ENCODE data around the gene GGTLC3. TPM values are rescaled to one million over a fixed set of nuclear protein-coding genes. Genes with fewer than 3 reads are reported as not detected.
"Not testable (repeated sequence)": the region's sequence is repeated elsewhere in the genome, so short reads cannot be mapped to it uniquely, and the experiment has no call there.

Gene GGTLC3
- total RNA-seq, 2 experiments from 2014 or later = not detected

GRCh38 chr22:18529416-18530145, 11.6 kb upstream of the GGTLC3 start:
- H3K27ac Mint-ChIP-seq; DNase-seq; H3K27me3 Mint-ChIP-seq; H3K4me1 Mint-ChIP-seq; H3K9me3 Mint-ChIP-seq (ENCODE audit: low read depth); H3K36me3 Mint-ChIP-seq; H3K4me3 Mint-ChIP-seq; CTCF ChIA-PET: not testable (repeated sequence)
- ATAC-seq = peak; percentile 5

- CTCF ChIA-PET = not testable (repeated sequence)
Measured at GRCh38 chr22:18528597-18529415, 10.8 kb upstream of the GGTLC3 start.

GRCh38 chr22:18527752-18528596, 10.0 kb upstream of the GGTLC3 start, which contains the start of gene TMEM191B:
Gene TMEM191B (plus strand): TSS chr22:18527802. CDS start chr22:18527981, 179 bp downstream.
- H3K36me3 Mint-ChIP-seq; CTCF ChIA-PET; H3K9me3 Mint-ChIP-seq (ENCODE audit: low read depth); H3K27me3 Mint-ChIP-seq; DNase-seq; H3K4me1 Mint-ChIP-seq: not testable (repeated sequence)
- peak within 1 kb of the TSS; percentile 63 for H3K4me3 Mint-ChIP-seq
- H3K27ac Mint-ChIP-seq = peak within 1 kb of the TSS; percentile 84
- peak; percentile 21 for ATAC-seq

More at GRCh38 chr22:18528597-18529415, 10.8 kb upstream of the GGTLC3 start:
- H3K9me3 Mint-ChIP-seq (ENCODE audit: low read depth); H3K36me3 Mint-ChIP-seq; H3K27me3 Mint-ChIP-seq; H3K4me1 Mint-ChIP-seq: not testable (repeated sequence)
- peak overlapping the region; percentile 84 for H3K27ac Mint-ChIP-seq
- ATAC-seq (peak; percentile 84), DNase-seq (peak; percentile 92)
- peak overlapping the region; percentile 63 for H3K4me3 Mint-ChIP-seq

- H3K4me1 Mint-ChIP-seq; H3K9me3 Mint-ChIP-seq (ENCODE audit: low read depth); H3K27ac Mint-ChIP-seq; DNase-seq; H3K4me3 Mint-ChIP-seq; ATAC-seq; CTCF ChIA-PET; H3K27me3 Mint-ChIP-seq; H3K36me3 Mint-ChIP-seq: not testable (repeated sequence)
Measured at GRCh38 chr22:18523328-18523727, 5.4 kb upstream of the GGTLC3 start.

- H3K9me3 Mint-ChIP-seq (ENCODE audit: low read depth); H3K4me1 Mint-ChIP-seq; ATAC-seq; H3K4me3 Mint-ChIP-seq; H3K27ac Mint-ChIP-seq; H3K36me3 Mint-ChIP-seq; DNase-seq; CTCF ChIA-PET; H3K27me3 Mint-ChIP-seq: not testable (repeated sequence)
Measured at GRCh38 chr22:18522762-18523161, 4.8 kb upstream of the GGTLC3 start.

GRCh38 chr22:18513454-18513853, 4.5 kb downstream of the GGTLC3 start:
- H3K9me3 Mint-ChIP-seq (ENCODE audit: low read depth); H3K36me3 Mint-ChIP-seq; H3K4me3 Mint-ChIP-seq; ATAC-seq; H3K4me1 Mint-ChIP-seq; CTCF ChIA-PET; DNase-seq; H3K27ac Mint-ChIP-seq; H3K27me3 Mint-ChIP-seq: not testable (repeated sequence)

- H3K4me3 Mint-ChIP-seq; H3K27me3 Mint-ChIP-seq; H3K36me3 Mint-ChIP-seq; H3K4me1 Mint-ChIP-seq; H3K9me3 Mint-ChIP-seq (ENCODE audit: low read depth); DNase-seq; ATAC-seq; H3K27ac Mint-ChIP-seq; CTCF ChIA-PET: not testable (repeated sequence)
Measured at GRCh38 chr22:18512378-18512777, 5.6 kb downstream of the GGTLC3 start.

GRCh38 chr22:18511327-18511726, 6.6 kb downstream of the GGTLC3 start:
- H3K27ac Mint-ChIP-seq; H3K27me3 Mint-ChIP-seq; H3K4me3 Mint-ChIP-seq; H3K36me3 Mint-ChIP-seq; DNase-seq; CTCF ChIA-PET; ATAC-seq; H3K4me1 Mint-ChIP-seq; H3K9me3 Mint-ChIP-seq (ENCODE audit: low read depth): not testable (repeated sequence)

- ATAC-seq, H3K4me3 Mint-ChIP-seq, CTCF ChIA-PET: not testable (repeated sequence)
Measured at GRCh38 chr22:18496227-18496626, 21.7 kb downstream of the GGTLC3 start.

More at GRCh38 chr22:18496227-18496626, 21.7 kb downstream of the GGTLC3 start:
- H3K9me3 Mint-ChIP-seq (ENCODE audit: low read depth); DNase-seq; H3K36me3 Mint-ChIP-seq; H3K27me3 Mint-ChIP-seq; H3K4me1 Mint-ChIP-seq; H3K27ac Mint-ChIP-seq: not testable (repeated sequence)

Other genes with a start within 250 kb of the GGTLC3 start
- gene TMEM191B, start 9.6 kb upstream of the GGTLC3 start, total RNA-seq = 1 to 10 TPM; 1.6 to 2.8 TPM
- under 1 TPM; 0.28 to 0.35 TPM for gene RIMBP3, start 93.8 kb upstream of the GGTLC3 start, total RNA-seq